IMR-90 (cell line): ENCODE results near the gene AKIRIN2. TPM values are rescaled to one million over a fixed set of nuclear protein-coding genes. Genes with fewer than 3 reads are reported as not detected.

Experiments used
- ATAC-seq: fragments of 200-7000 bp; cut with Tn5 transposase; 2 replicates; pipeline ENCODE4 v1.9.1; 2020; ENCODE audit warnings: low read depth, mild to moderate bottlenecking, moderate library complexity
- BruUV-seq: library from RNA; stranded (reverse); fragments of 400-500 nt; replicated peaks from 2 replicates; lab custom pipeline; 2021; lab: Mats Ljungman, UMichigan
- CTCF ChIA-PET: fragments of 300-600 bp; formaldehyde crosslinking; extraction: SDS; loops from one replicate; lab custom pipeline; 2021; ENCODE audit warnings: antibody characterized with exemption; lab: Yijun Ruan, JAX
- POLR2A ChIA-PET: fragments of 300-600 bp; sonication (Branson Sonifier 250); formaldehyde crosslinking; loops from one replicate; lab custom pipeline; 2022; ENCODE audit warnings: antibody characterized with exemption; ENCODE audit not compliant: unreplicated experiment; lab: Charles Lee
- DNase-seq: peaks from one replicate; pipeline ENCODE4 v3.0.0; 2013
- H2AFZ ChIP-seq: replicated peaks from 2 replicates; pipeline ENCODE3; 2013; ENCODE audit warnings: low read length, mild to moderate bottlenecking; ENCODE audit not compliant: poor library complexity
- H2AK5ac ChIP-seq: 2 replicates; pipeline ENCODE4 v1.6.1; 2013; ENCODE audit warnings: low read depth, low read length, inconsistent platforms
- H2AK9ac ChIP-seq: replicated peaks from 2 replicates; pipeline ENCODE3; 2013; ENCODE audit warnings: mild to moderate bottlenecking, low read depth, low read length, moderate library complexity; ENCODE audit not compliant: poor library complexity
- H2BK120ac ChIP-seq: 2 replicates; pipeline ENCODE4 v1.6.1; 2013; ENCODE audit warnings: low read depth, low read length, inconsistent platforms
- H2BK15ac ChIP-seq: 3 replicates; pipeline ENCODE4 v1.6.1; 2013; ENCODE audit warnings: low read depth, low read length, inconsistent platforms
- H2BK20ac ChIP-seq: 2 replicates; pipeline ENCODE4 v1.6.1; 2013; ENCODE audit warnings: low read depth, mild to moderate bottlenecking, inconsistent platforms, low read length, moderate library complexity
- H2BK5ac ChIP-seq: 2 replicates; pipeline ENCODE4 v1.6.1; 2013; ENCODE audit warnings: mild to moderate bottlenecking, low read depth, low read length, inconsistent platforms; ENCODE audit not compliant: poor library complexity, severe bottlenecking
- H3K14ac ChIP-seq: replicated peaks from 2 replicates; pipeline ENCODE4 v1.6.1; 2013; ENCODE audit warnings: low read depth, low read length, inconsistent platforms
- H3K18ac ChIP-seq: 2 replicates; pipeline ENCODE4 v1.6.1; 2013; ENCODE audit warnings: low read depth, low read length, control low read depth
- H3K23ac ChIP-seq: 2 replicates; pipeline ENCODE4 v1.6.1; 2013; ENCODE audit warnings: low read depth, low read length, inconsistent platforms
- H3K27ac ChIP-seq: 2 replicates; pipeline ENCODE4 v1.5.1; 2013; ENCODE audit warnings: mild to moderate bottlenecking, control low read depth, low read length; ENCODE audit not compliant: insufficient read depth
- H3K27me3 ChIP-seq: 2 replicates; pipeline ENCODE4 v1.6.1; 2013; ENCODE audit warnings: low read length; ENCODE audit not compliant: control insufficient read depth, insufficient read depth
- H3K36me3 ChIP-seq: 2 replicates; pipeline ENCODE4 v1.6.1; 2013; ENCODE audit warnings: low read length, mixed read lengths; ENCODE audit not compliant: control insufficient read depth, insufficient read depth
- H3K4ac ChIP-seq: 2 replicates; pipeline ENCODE4 v1.6.1; 2013; ENCODE audit warnings: low read depth, low read length, inconsistent platforms
- H3K4me1 ChIP-seq: 2 replicates; pipeline ENCODE4 v1.6.1; 2013; ENCODE audit warnings: low read length, mixed read lengths; ENCODE audit not compliant: control insufficient read depth, insufficient read depth
- H3K4me2 ChIP-seq: 2 replicates; pipeline ENCODE4 v1.6.1; 2013; ENCODE audit warnings: low read depth, mild to moderate bottlenecking, control low read depth, low read length, moderate library complexity
- H3K4me3 ChIP-seq: 2 replicates; pipeline ENCODE4 v1.5.1; 2013; ENCODE audit warnings: low read depth, mild to moderate bottlenecking, control low read depth, low read length, moderate library complexity; ENCODE audit not compliant: insufficient read depth
- H3K56ac ChIP-seq: 2 replicates; pipeline ENCODE4 v1.6.1; 2013; ENCODE audit warnings: low read length, inconsistent platforms; ENCODE audit not compliant: insufficient read depth; ENCODE audit errors: extremely low read depth
- H3K79me1 ChIP-seq, 2 experiments: 2 replicates each; pipeline ENCODE4 v1.6.1; 2013; ENCODE audit warnings: low read length in 2 of 2, inconsistent platforms in 1 of 2, low read depth in 1 of 2
- H3K9ac ChIP-seq: 2 replicates; pipeline ENCODE4 v1.6.1; 2013; ENCODE audit warnings: low read depth, low read length, control low read depth
- H3K9me1 ChIP-seq: 2 replicates; pipeline ENCODE4 v1.6.1; 2013; ENCODE audit warnings: low read length, inconsistent platforms; ENCODE audit not compliant: insufficient read depth
- H3K9me3 ChIP-seq: 2 replicates; pipeline ENCODE4 v1.6.1; 2013; ENCODE audit warnings: low read length; ENCODE audit not compliant: control insufficient read depth, insufficient read depth
- H4K20me1 ChIP-seq: 2 replicates; pipeline ENCODE4 v1.6.1; 2013; ENCODE audit warnings: low read length, inconsistent platforms; ENCODE audit not compliant: insufficient read depth
- H4K5ac ChIP-seq: 2 replicates; pipeline ENCODE4 v1.6.1; 2013; ENCODE audit warnings: mild to moderate bottlenecking, low read depth, low read length, control low read depth
- H4K8ac ChIP-seq, 2 experiments: 2 replicates each; pipeline ENCODE4 v1.6.1; 2013; ENCODE audit warnings: low read depth in 2 of 2, low read length in 2 of 2, control low read depth in 1 of 2, inconsistent platforms in 1 of 2
- H4K91ac ChIP-seq: 2 replicates; pipeline ENCODE4 v1.6.1; 2013; ENCODE audit warnings: low read depth, low read length, inconsistent platforms; ENCODE audit not compliant: insufficient read depth
- USF2 ChIP-seq: fragments of 150-350 bp; IDR thresholded peaks from 2 replicates; pipeline ENCODE4 v1.6.1; 2017; ENCODE audit warnings: mild to moderate bottlenecking, antibody characterized with exemption, low read length, low read depth
- WGBS, 2 experiments: methylation state at CpG; one replicate each; pipeline versions ENCODE4 v1.1.5 to v1.1.7; 2013; ENCODE audit warnings: missing lambda C conversion rate in 2 of 2; ENCODE audit not compliant: insufficient read length in 1 of 2; ENCODE audit errors: extremely low coverage in 2 of 2; 5-methylcytosine and 5-hydroxymethylcytosine counted together
- dilution Hi-C: fragments of 300-500 bp; cut with HindIII; formaldehyde crosslinking; loops from one replicate; pipeline ENCODE4 v1.14.3; 2018; ENCODE audit warnings: low sequenced_read_pairs; ENCODE audit not compliant: unreplicated experiment
- in situ Hi-C: fragments of 300-500 bp; cut with MboI; formaldehyde crosslinking; loops from 3 replicates; pipeline ENCODE4 v1.14.3; 2019; ENCODE audit warnings: low sequenced_read_pairs, inconsistent platforms, mixed read lengths
- intact Hi-C: fragments of 100-400 bp; cut with micrococcal nuclease; formaldehyde crosslinking; loops from 2 replicates; pipeline ENCODE4 v1.10.0; 2022
- polyA plus RNA-seq, 3 experiments: library from polyadenylated mRNA; depleted of rRNA; stranded (reverse); fragments of >200 nt; gene quantifications; 2 replicates each; pipeline ENCODE4 v1.2.3, GENCODE V29; 2012; ENCODE audit warnings: low replicate concordance in 1 of 3
- total RNA-seq: library from RNA; depleted of rRNA; stranded (reverse); fragments of >200 nt; gene quantifications from 2 replicates; pipeline ENCODE4 v1.2.3, GENCODE V29; 2012

AKIRIN2 gene
- total and polyA plus RNA-seq, 2 of the 4 experiments (the other 2 are of a cell fraction), result 7.9 to 26.6 TPM

- Histone ChIP-seq H2AK5ac (no peak overlapping the region), H2BK20ac (no peak overlapping the region), H3K9me3 (no peaks in the 10 kb centered on the region), H3K27ac (no peak overlapping the region), H3K36me3 (peaks cover 22% of the 10 kb centered on the region), H3K4me3 (no peak overlapping the region), H2BK15ac (no peak overlapping the region), H3K27me3 (no peaks in the 10 kb centered on the region), H2AFZ (no peak overlapping the region), H3K18ac (no peak overlapping the region), H4K91ac (no peak overlapping the region), H4K5ac (no peak overlapping the region), H4K8ac (no peak overlapping the region), H3K4ac (no peak overlapping the region), H3K9me1 (peaks cover 5% of the 10 kb centered on the region; the same call in 1 of the 2 replicates), H3K56ac (no peak overlapping the region), H3K14ac (no peak overlapping the region), H3K4me2 (no peak overlapping the region), H3K9ac (no peak overlapping the region), H3K4me1 (peaks cover 8% of the 10 kb centered on the region), H2BK120ac (no peak overlapping the region), H4K20me1 (no peaks in the 10 kb centered on the region), H2AK9ac (no peak overlapping the region), H3K79me1 (peaks cover 2 to 31% of the 10 kb centered on the region in 2 experiments; a peak in 3 of 4 replicates), H3K23ac (no peak overlapping the region), H2BK5ac (no peak overlapping the region)
- dilution Hi-C loops (no loop called here), intact Hi-C loops (no loop called here), in situ Hi-C loops (no loop called here)
- TF ChIP-seq USF2, result no peak
- no CpG with 5 or more reads among the region's 3 CpGs for WGBS, 2 experiments
- ATAC-seq (no peak), DNase-seq (no peak)
- ChIA-PET POLR2A (no interaction called here), CTCF (interaction anchor here (0.6 kb wide), 1 partner anchor 14 kb away, joined by 7 read pairs; no protein-coding TSS in a partner anchor)
- no TSS peak for BruUV-seq
Measured at GRCh38 chr6:87669051-87669450, 33.0 kb downstream of the AKIRIN2 start.
